Naive thymus-derived CD4-positive, alpha-beta T cell (primary cell): ENCODE data around the gene SOX12. TPM values are rescaled to one million over a fixed set of nuclear protein-coding genes. Genes with fewer than 3 reads are reported as not detected.
A peak's percentile ranks its signal among the peaks of the same experiment; 100 is the strongest.

Source experiments
- ATAC-seq: fragments of 150-1000 bp; cut with Tn5 transposase; 2 replicates; pipeline ENCODE4 v1.10.0; 2021; ENCODE audit warnings: mild to moderate bottlenecking, moderate library complexity
- CTCF ChIA-PET: fragments of 350-600 bp; sonication (Branson Sonifier 250); formaldehyde crosslinking; loops from one replicate; lab custom pipeline; 2021; ENCODE audit warnings: antibody characterized with exemption; lab: Charles Lee
- POLR2A ChIA-PET: fragments of 350-600 bp; sonication (Branson Sonifier 250); formaldehyde crosslinking; loops from one replicate; lab custom pipeline; 2021; ENCODE audit warnings: antibody characterized with exemption, inconsistent platforms; lab: Charles Lee
- DNase-seq, 9 donors: peaks; one replicate each; pipeline versions ENCODE4 v3.0.0 to v3.0.0-alpha.2; 2020 to 2022; ENCODE audit warnings: mixed read lengths in 1 of 9
- H3K27ac ChIP-seq: one replicate; pipeline ENCODE4 v1.7.0; 2013; ENCODE audit warnings: mild to moderate bottlenecking, low read depth, low read length, moderate library complexity
- H3K27me3 ChIP-seq, 2 donors: one replicate each; pipeline ENCODE4 v1.7.0; 2013; ENCODE audit warnings: low read length in 2 of 2, mild to moderate bottlenecking in 2 of 2, moderate library complexity in 2 of 2; ENCODE audit not compliant: control insufficient read depth in 2 of 2, insufficient read depth in 2 of 2
- H3K36me3 ChIP-seq, 3 experiments: 1 replicate in 2 of 3; 2 replicates in 1 of 3; pipeline ENCODE4 v1.7.0; 2013; ENCODE audit warnings: low read length in 3 of 3, mild to moderate bottlenecking in 3 of 3, moderate library complexity in 1 of 3; ENCODE audit not compliant: insufficient read depth in 3 of 3, control insufficient read depth in 2 of 3
- H3K4me1 ChIP-seq, 2 donors: one replicate each; pipeline ENCODE4 v1.7.0; 2013; ENCODE audit warnings: low read length in 2 of 2, mild to moderate bottlenecking in 2 of 2, moderate library complexity in 1 of 2; ENCODE audit not compliant: control insufficient read depth in 2 of 2, insufficient read depth in 2 of 2
- H3K4me3 ChIP-seq: 2 replicates; pipeline ENCODE4 v1.7.0; 2013; ENCODE audit warnings: mild to moderate bottlenecking, low read length
- H3K9me3 ChIP-seq, 3 experiments: 1 replicate in 2 of 3; 2 replicates in 1 of 3; pipeline ENCODE4 v1.7.0; 2013; ENCODE audit warnings: low read length in 3 of 3; ENCODE audit not compliant: control insufficient read depth in 2 of 3
- H3K27ac Mint-ChIP-seq, 9 donors: one replicate each; pipeline ENCODE4 v1.8.0; 2020 to 2022; ENCODE audit warnings: mixed read lengths in 9 of 9, mild to moderate bottlenecking in 8 of 9, moderate library complexity in 5 of 9, inconsistent platforms in 2 of 9
- H3K27me3 Mint-ChIP-seq, 5 donors: one replicate each; pipeline ENCODE4 v1.8.0; 2021 to 2022; ENCODE audit warnings: mixed read lengths in 5 of 5, mild to moderate bottlenecking in 1 of 5
- H3K36me3 Mint-ChIP-seq, 5 donors: one replicate each; pipeline ENCODE4 v1.8.0; 2020 to 2022; ENCODE audit warnings: mixed read lengths in 5 of 5, mild to moderate bottlenecking in 3 of 5, inconsistent platforms in 1 of 5
- H3K4me1 Mint-ChIP-seq, 7 donors: one replicate each; pipeline ENCODE4 v1.8.0; 2020 to 2022; ENCODE audit warnings: mixed read lengths in 7 of 7, mild to moderate bottlenecking in 3 of 7, inconsistent platforms in 1 of 7
- H3K4me3 Mint-ChIP-seq, 10 donors: one replicate each; pipeline ENCODE4 v1.8.0; 2020 to 2022; ENCODE audit warnings: mild to moderate bottlenecking in 10 of 10, mixed read lengths in 10 of 10, moderate library complexity in 6 of 10, inconsistent platforms in 2 of 10
- H3K9me3 Mint-ChIP-seq, 11 donors: one replicate each; pipeline ENCODE4 v1.8.0; 2020 to 2022; ENCODE audit warnings: mixed read lengths in 11 of 11, mild to moderate bottlenecking in 4 of 11, inconsistent platforms in 1 of 11, moderate library complexity in 1 of 11
- intact Hi-C, 2 donors: fragments of 100-400 bp; cut with micrococcal nuclease; formaldehyde crosslinking; loops; one replicate each; pipeline ENCODE4 v1.15.1; 2023
- polyA plus RNA-seq, 2 donors: library from polyadenylated mRNA; unstranded; fragments of 300-500 nt; fragmentation: Illumina TruSeq; gene quantifications; one replicate each; pipeline ENCODE4 v1.2.3, GENCODE V29; 2021
- total RNA-seq, 6 experiments: library from RNA in 5 of 6; stranded (reverse) in 5 of 6; gene quantifications; 1 replicate in 5 of 6; 2 replicates in 1 of 6; pipeline ENCODE4 v1.2.3 and lab custom pipeline; 2021 to 2026

SOX12 gene
- total and polyA plus RNA-seq, 7 experiments from 2014 or later: 0.89 to 15.1 (median 9.4) TPM

GRCh38 chr20:313402-313801, 11.9 kb upstream of the SOX12 start:
- peaks cover 0 to 18% of the 10 kb centered on the region in 2 donors for H3K4me1 ChIP-seq
- H3K36me3 Mint-ChIP-seq: no peaks in the 10 kb centered on the region
- no peaks in the 10 kb centered on the region for H3K27me3 ChIP-seq
- intact Hi-C loops: no loop called here
- CTCF ChIA-PET: no interaction called here
- no peaks in the 10 kb centered on the region for H3K9me3 ChIP-seq
- no peak for ATAC-seq
- H3K27me3 Mint-ChIP-seq: peaks cover 0 to 3% (median 0%) of the 10 kb centered on the region in 5 donors
- H3K27ac ChIP-seq: no peak overlapping the region
- H3K27ac Mint-ChIP-seq: no peak overlapping the region
- no peaks in the 10 kb centered on the region for H3K9me3 Mint-ChIP-seq
- no peak overlapping the region for H3K4me3 Mint-ChIP-seq
- no peak for DNase-seq
- no peaks in the 10 kb centered on the region for H3K36me3 ChIP-seq
- H3K4me3 ChIP-seq: no peak overlapping the region
- peaks cover 11 to 25% (median 22%) of the 10 kb centered on the region in 7 donors for H3K4me1 Mint-ChIP-seq
- POLR2A ChIA-PET: interaction anchor here (1.4 to 2.4 kb wide), 2 partner anchors 12 to 14 kb away, joined by 3 to 8 read pairs; partner anchors contain the start of gene SOX12

- ATAC-seq: no peak
Measured at GRCh38 chr20:313948-314347, 11.4 kb upstream of the SOX12 start.

GRCh38 chr20:316316-317068, 8.9 kb upstream of the SOX12 start:
- Mint-ChIP-seq H3K4me1 (peaks cover 0 to 4% (median 3%) of the 10 kb centered on the region in 7 donors), H3K27me3 (peaks cover 0 to 5% (median 0%) of the 10 kb centered on the region in 5 donors), H3K4me3 (no peak overlapping the region), H3K36me3 (no peaks in the 10 kb centered on the region), H3K27ac (no peak overlapping the region), H3K9me3 (no peaks in the 10 kb centered on the region)
- H3K4me1 ChIP-seq: no peaks in the 10 kb centered on the region
- H3K27ac ChIP-seq: no peak overlapping the region
- POLR2A ChIA-PET: no interaction called here
- H3K4me3 ChIP-seq: no peak overlapping the region
- no peaks in the 10 kb centered on the region for H3K36me3 ChIP-seq
- no peak for DNase-seq
- no peaks in the 10 kb centered on the region for H3K27me3 ChIP-seq
- intact Hi-C loops: no loop called here
- no peaks in the 10 kb centered on the region for H3K9me3 ChIP-seq
- ATAC-seq: no peak
- CTCF ChIA-PET: no interaction called here

More at GRCh38 chr20:313948-314347, 11.4 kb upstream of the SOX12 start:
- no peak overlapping the region for H3K27ac ChIP-seq
- no peak for DNase-seq
- H3K27ac Mint-ChIP-seq: no peak overlapping the region
- H3K4me1 ChIP-seq: peaks cover 0 to 18% of the 10 kb centered on the region in 2 donors
- no peaks in the 10 kb centered on the region for H3K27me3 ChIP-seq
- ChIA-PET POLR2A (interaction anchor here (1.2 to 2.4 kb wide), 2 partner anchors 11 to 29 kb away, joined by 3 to 8 read pairs; partner anchors contain the start of gene SOX12), CTCF (no interaction called here)
- no peaks in the 10 kb centered on the region for H3K36me3 ChIP-seq
- peaks cover 0 to 3% (median 0%) of the 10 kb centered on the region in 5 donors for H3K27me3 Mint-ChIP-seq
- H3K36me3 Mint-ChIP-seq: no peaks in the 10 kb centered on the region
- H3K4me1 Mint-ChIP-seq: peaks cover 11 to 24% (median 22%) of the 10 kb centered on the region in 7 donors
- no peak overlapping the region for H3K4me3 Mint-ChIP-seq
- no peak overlapping the region for H3K4me3 ChIP-seq
- H3K9me3 ChIP-seq: no peaks in the 10 kb centered on the region
- intact Hi-C loops: no loop called here
- no peaks in the 10 kb centered on the region for H3K9me3 Mint-ChIP-seq

- Histone ChIP-seq H3K27me3 (no peaks in the 10 kb centered on the region), H3K9me3 (no peaks in the 10 kb centered on the region), H3K27ac (peak overlapping the region; percentile 77), H3K4me3 (peak overlapping the region; percentile 80), H3K36me3 (no peaks in the 10 kb centered on the region), H3K4me1 (peaks cover 7 to 9% of the 10 kb centered on the region in 2 donors)
- intact Hi-C loops: loop anchor here (1.0 to 10.0 kb wide), 6 partner anchors 14 to 1780 kb away; partner anchors contain the start of genes C20orf96 (in 2 of the 2), ZCCHC3 (in 2 of the 2), CSNK2A1 (in 1 of the 2) and RBCK1 (in 1 of the 2)
- peak; percentile 75 for ATAC-seq
- CTCF ChIA-PET: interaction anchor here (0.6 to 1.0 kb wide), 4 partner anchors 9 to 116 kb away, joined by 3 read pairs; no protein-coding TSS in a partner anchor
- Mint-ChIP-seq H3K4me1 (peaks cover 7 to 20% (median 17%) of the 10 kb centered on the region in 7 donors), H3K9me3 (peaks cover 0 to 2% (median 0%) of the 10 kb centered on the region in 11 donors), H3K36me3 (no peaks in the 10 kb centered on the region), H3K27ac (peak overlapping the region; percentile 84 to 96 (median 94)), H3K27me3 (peaks cover 0 to 8% (median 0%) of the 10 kb centered on the region in 5 donors), H3K4me3 (peak overlapping the region; percentile 88 to 97 (median 94))
- peak; percentile 74 to 96 (median 84) for DNase-seq
- POLR2A ChIA-PET: interaction anchor here (0.7 to 6.3 kb wide), 8 partner anchors 11 to 98 kb away, joined by 3 to 74 read pairs (median 5); partner anchors contain the start of gene ZCCHC3
Measured at GRCh38 chr20:324177-325044, 941 bp upstream of the SOX12 start.

GRCh38 chr20:325889-326644, 715 bp downstream of the SOX12 start:
- Histone ChIP-seq H3K36me3 (no peaks in the 10 kb centered on the region), H3K9me3 (no peaks in the 10 kb centered on the region), H3K4me1 (peaks cover 7 to 9% of the 10 kb centered on the region in 2 donors), H3K27me3 (no peaks in the 10 kb centered on the region), H3K27ac (peak overlapping the region; percentile 82), H3K4me3 (peak overlapping the region; percentile 80)
- ATAC-seq (no peak), DNase-seq (peak; percentile 33 to 64 (median 53))
- CTCF ChIA-PET: no interaction called here
- peaks cover 0 to 6% (median 0%) of the 10 kb centered on the region in 5 donors for H3K27me3 Mint-ChIP-seq
- intact Hi-C loops: loop anchor here (1.0 to 10.0 kb wide), 8 partner anchors 16 to 1779 kb away; partner anchors contain the start of genes C20orf96 (in 1 of the 2), CSNK2A1 (in 1 of the 2), NRSN2 (in 1 of the 2) and STK35 (in 1 of the 2)
- POLR2A ChIA-PET: interaction anchor here (1.1 to 6.3 kb wide), 5 partner anchors 13 to 100 kb away, joined by 3 to 74 read pairs (median 8); partner anchors contain the start of gene ZCCHC3
- H3K9me3 Mint-ChIP-seq: peaks cover 0 to 2% (median 0%) of the 10 kb centered on the region in 11 donors
- H3K27ac Mint-ChIP-seq: peak overlapping the region in 8 of 9 donors; percentile 72 to 90 (median 80)
- H3K36me3 Mint-ChIP-seq: no peaks in the 10 kb centered on the region
- peaks cover 10 to 31% (median 28%) of the 10 kb centered on the region in 7 donors for H3K4me1 Mint-ChIP-seq
- peak overlapping the region; percentile 67 to 88 (median 82) for H3K4me3 Mint-ChIP-seq
